ENCODE results near the gene MUC2.

Gene MUC2

DNA sequence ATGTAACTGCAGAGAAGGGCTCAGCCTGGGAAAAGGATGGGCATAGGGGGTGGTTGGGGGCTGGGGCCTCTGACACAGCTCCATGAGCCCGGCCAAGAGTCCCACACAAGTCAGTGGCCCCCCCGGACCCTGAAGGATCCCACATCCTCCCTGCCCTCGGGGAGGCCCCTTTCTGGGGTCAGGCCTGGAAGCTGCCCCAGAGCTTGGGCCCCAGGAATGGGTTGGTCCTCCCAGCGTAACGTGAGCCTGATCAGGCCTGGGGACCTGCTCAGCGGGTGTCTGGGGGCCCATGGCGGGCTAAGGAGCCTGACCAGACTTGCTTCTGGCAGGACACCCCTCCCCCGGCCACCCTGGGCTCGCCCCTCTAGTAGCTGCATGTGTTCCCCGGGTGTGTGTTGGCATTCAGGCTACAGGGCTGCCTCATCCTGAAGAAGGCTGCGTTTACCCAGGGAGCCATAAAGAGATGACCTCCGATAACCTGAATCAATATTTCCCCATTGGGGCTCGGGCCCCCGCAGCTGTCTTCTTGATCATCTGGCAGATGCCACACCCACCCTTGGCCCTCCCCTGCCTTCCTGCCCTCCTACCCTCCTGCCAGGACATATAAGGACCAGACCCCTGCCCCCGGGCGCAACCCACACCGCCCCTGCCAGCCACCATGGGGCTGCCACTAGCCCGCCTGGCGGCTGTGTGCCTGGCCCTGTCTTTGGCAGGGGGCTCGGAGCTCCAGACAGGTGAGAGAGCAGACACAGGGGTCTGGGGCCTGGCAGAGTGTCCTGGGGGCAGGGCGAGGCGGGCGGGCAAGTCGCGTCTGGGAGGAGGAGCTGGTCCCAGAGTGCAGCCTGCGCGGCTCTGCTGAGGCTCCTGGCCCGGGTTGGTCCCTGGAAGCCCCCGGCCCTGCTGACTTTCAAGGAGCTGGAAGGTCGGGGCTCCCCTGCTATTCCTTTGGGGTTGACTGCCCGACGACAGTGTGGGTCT lies at the start of gene MUC2:
Gene MUC2 (plus strand): TSS at position 631 of the 978 bp plus-strand sequence.
- no peak for DNase-seq

DNA sequence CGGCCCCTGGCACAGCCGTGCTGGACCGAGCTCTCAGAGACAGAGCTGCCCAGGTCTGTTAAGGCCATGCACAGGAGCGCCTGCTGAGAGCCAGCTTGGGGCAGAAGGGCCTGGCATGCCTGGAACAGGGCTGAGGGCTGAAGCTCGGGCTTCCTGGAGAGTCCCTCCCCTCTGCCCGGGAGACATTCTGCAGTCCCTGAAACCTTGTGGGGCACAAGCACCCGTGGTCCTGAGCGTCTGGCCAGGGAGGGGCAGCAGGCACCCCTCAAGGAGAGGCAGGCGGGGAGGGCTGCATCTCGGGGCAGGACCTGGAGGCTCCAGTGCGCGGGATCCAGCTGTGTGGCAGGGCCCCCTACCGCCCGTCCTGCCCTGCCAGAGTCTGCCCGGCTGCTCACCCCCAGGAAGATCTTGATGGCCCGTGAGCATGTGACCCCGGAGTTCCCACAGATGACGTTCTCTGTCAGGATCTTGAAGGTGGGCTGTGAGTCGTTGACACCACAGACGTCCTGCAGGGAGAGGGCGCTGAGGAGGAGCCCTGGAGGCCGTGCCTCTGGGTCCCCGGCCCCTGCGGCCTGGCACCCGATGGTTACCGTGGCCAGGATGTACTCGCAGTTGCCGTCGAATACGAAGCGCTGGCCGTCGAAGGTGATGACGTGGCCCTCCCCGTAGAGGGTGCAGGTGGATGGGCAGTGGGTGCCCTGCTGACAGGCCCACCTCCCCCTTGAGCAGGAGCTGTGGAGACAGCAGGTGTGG lies 49.1 kb upstream of the MUC2 start:
- DNase-seq, result no peak

DNA sequence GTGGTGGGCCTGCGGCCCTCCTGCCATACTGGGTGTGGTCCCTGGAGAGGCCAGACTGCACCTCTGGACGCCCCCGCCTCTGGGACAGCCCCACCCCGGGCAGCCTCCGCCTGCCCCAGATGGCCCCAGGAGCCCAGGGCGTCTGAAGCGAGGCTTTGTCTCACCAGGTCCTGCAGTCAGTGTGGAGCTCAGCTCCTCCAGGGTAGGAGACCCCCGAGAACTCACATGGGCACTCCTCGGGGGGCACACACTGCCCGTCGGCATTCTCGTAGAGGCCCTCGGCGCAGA lies 48.6 kb upstream of the MUC2 start:
- DNase-seq, result no peak

DNA sequence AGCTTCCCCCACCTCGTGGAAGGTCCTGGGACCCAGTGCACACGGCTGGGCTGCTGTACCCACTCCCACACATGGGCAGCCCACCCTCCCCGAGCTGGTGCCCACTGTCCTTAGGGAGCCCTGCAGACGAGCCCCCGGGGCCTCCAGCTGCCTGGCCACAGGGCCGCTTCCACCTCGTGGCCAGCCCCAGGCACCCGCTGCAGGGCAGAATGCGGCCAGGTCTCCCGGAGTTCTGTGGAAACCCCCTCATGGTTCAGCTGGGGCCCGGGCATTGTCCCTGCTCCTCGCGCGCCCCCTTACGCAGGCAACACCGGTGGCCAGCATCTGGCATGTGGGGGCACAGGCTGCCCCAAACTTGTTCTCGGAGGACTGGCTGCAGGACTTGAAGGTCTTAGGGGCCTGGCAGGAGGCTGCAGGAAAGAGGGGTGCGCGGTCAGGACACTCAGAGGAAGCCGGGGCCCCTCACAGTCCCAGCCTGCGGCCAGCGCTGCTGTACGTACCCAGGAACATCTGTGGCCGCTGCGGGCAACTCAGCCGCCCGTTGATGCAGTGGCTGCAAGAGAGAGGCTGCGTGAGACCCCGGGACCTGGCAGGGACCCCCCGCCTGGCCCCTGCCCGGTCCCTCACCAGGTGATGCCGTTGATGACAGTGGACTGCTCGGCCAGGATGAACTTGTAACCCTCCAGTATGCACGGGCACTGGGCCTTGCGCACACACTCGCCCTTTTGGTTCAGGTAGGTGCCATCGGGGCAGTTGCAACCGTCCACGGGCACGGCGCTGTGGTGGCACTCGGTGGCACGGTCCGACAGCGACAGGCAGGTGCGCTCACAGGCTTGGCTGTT lies 47.8 kb upstream of the MUC2 start:
- DNase-seq, result no peak

DNA sequence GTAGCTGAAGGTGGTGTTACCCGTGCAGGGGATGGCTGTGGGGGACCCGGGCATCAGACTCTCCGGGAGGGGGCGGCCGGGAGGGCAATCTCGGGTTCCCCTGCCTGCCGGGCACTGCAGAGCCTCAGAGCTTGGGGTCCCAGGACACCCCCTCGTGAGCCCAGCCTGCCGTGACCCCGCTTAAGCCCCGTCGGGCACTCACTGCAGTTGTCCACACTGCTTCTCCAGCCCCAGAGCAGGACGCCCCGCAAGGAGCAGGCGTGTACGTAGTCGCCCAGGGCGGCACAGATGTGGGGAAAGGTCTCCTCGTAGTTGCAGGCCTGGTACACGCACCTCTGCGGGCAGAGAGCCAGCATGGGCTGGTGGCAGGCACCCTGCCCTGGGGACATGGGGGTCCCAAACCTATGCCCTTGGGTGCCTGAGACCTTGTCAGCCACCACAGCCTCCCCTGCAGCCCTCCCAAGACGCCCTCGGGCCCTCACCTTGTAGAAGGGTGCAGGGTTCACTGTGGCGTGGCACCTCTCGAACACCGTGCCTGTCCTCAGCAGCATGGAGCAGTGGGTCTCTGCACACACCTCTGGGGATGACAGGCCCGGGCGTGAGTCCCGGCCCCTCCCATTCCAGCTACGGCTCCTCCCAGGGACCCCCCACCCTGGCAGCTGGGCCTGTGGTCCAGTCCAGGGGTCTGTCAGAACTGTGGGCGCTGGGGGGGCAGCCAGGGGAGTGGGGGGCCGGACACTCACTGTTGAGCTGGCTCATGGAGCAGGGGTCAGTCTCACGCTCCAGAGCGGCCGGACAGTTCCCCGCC lies 47.0 kb upstream of the MUC2 start:
- no peak for DNase-seq

DNA sequence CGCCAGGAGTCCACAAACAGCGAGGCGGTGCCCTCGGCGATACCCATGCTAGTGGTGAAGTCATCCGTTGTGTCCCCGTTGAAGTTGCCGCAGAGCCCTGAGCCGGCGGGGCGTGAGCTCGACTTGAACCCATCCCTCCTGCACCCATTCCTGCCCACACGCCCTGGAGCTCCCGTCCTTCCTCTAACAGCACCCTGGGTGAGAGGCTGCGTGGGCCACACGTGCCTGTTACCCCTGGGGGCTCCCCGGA lies 46.5 kb upstream of the MUC2 start:
- no peak for DNase-seq

DNA sequence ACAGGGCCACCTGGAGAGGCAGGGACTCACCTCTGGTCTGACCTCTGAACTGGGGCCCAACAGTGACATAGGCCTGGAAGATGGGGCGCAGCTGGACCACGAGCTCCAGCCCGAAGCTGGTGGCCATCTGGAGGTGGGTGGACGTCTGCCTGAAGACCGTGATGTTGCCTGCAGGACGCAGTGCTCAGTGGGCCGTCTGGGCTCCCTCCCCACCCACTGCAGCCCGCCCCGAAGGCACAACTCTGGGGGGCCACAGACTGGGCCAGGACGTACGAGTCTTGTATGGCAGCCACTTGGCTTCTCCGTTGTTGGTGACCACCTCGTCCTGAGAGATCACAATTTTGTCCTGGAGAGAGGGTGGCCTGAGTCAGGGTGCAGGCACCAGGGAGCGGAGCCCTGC lies 46.1 kb upstream of the MUC2 start:
- no peak for DNase-seq

DNA sequence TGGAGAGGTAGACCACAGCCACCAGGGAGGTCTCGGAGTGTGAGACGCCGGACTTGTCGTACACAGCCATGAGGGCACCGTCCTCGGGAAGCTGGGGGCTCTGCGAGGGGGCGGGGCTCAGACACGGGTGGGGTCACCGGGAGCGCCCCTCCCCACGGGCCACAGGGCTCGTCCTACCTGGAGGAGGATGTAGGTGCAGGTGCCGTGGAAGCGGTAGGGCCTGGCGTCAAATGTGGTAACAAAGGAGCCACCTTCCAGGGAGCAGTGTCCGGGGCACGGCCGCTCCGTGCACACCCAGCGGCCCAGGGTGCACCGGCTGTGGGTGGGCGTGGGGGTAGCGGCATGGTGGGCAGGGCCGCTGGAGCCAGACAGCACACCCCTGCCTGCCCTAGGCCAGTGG lies 45.6 kb upstream of the MUC2 start:
- DNase-seq, result no peak

DNA sequence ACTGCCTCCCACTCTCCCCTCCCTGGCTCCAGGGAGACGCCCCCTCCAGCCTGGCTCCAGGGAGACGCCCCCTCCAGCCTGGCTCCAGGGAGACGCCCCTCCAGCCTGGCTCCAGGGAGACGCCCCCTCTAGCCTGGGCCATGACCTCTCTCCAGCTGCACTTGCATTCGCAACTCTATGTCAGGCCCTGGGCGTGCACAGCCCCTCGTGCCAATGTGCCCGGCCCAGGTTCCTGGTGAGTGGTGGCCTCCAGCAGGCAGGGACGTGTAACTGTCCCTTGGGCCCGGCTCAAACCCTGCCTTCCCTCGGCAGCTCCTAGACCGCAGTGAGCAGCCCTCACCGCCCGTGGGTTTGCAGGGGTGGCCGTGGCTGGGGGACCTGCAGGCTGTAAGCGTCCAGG lies 45.0 kb upstream of the MUC2 start:
- no peak for DNase-seq

DNA sequence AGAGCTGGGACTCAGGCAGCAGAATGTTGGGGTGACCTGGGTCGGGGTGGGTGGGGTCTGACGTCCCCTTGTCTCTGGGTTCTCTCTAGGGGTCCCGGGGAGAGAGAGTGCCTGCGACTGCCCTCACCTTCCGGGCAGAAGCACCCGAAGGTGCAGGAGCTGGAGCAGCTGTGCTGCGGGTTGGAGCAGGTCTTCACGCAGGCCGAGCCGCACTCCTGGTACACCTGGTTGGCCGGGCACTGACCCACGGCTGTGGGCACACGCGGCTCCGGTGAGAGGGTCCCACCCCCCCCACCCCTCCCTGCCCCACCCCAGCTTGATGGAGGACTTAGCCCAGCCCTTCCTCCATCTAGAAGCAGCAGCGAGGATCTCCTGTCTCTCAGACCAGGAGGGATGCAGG lies 44.6 kb upstream of the MUC2 start:
- DNase-seq, result no peak

DNA sequence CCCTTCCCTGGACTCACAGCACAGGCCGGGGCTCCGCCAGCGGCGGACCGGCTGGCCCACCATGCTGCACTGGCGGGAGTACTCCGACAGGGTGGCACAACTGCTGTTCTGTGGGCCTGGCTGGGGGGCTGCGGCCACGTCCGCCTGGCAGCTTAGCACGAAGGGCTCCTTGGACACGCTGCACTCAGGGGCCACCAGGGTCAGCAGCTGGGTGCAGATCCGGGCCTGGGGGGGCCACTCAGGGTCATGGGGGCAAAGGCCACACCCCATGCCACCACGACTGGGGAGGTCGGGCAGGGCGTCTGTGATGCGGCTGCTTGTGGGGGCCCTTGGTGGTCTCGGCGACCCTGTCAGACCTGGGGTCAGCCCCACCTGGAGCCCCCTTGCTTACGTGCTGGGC lies 44.1 kb upstream of the MUC2 start:
- DNase-seq, result no peak

DNA sequence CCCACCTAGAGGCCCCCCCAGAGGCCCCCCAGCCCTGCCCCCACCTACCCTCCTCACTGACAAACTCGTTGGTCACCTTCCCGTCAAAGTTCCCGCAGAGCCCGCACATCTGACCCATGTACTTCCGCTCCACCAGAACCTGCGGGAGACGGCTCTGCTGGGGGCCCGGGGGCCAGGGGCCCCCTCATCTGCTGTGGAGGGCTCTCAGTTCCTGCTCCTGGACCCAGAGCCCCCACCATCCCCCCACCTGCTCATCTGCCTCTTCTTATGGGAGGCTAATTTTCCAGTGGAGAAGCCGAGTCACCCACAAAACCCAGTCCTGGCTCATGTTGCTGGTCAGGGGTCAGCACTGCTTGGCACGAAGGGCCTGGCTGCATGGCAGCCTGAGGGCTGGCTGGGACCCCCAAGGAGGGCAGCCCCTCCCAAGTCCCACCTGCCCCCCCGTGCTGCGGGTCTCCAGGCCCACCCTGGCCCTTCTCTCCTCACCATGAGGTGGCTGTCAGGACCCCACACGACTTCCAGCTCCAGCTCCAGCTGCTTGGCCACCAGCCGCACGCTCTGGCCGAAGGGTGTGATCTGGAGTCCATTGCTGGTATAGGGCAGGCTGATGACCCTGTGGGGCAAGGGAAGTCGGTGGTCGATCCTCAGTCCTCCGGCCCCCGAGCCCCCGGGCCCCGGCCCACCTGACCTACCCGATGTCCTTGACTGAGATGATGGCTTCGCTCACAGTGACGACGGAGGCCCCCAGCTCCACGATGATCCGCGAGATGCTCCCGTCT lies 43.4 kb upstream of the MUC2 start:
- DNase-seq, result no peak

DNA sequence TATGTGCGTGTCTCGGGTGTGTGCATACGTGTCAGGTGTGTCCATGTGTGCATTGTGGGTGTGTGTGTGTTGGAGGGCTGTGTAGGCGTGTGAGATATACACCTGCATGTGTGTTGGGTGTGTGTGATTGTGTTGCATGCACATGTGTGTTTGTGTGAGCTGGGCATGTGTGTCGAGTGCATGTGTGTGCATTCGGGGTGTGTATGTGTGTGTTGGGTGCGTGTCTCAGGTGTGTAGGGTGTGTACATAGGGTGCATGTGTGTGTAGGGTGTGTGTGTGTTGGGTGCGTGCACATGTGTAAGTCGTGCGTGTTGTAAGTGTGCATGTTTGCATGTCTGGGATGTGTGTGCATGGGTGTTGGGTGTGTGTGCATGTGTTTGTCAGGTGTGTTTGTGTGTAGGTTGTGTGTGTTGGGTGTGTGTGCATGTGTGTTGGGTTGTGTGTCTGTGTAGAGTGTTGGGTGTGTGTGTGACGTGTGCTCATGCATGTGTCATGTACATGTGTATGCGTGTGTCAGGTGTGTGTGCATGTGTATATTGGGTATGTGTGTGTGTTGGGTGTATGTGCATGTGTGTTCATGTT lies 42.3 kb upstream of the MUC2 start:
- no peak for DNase-seq

DNA sequence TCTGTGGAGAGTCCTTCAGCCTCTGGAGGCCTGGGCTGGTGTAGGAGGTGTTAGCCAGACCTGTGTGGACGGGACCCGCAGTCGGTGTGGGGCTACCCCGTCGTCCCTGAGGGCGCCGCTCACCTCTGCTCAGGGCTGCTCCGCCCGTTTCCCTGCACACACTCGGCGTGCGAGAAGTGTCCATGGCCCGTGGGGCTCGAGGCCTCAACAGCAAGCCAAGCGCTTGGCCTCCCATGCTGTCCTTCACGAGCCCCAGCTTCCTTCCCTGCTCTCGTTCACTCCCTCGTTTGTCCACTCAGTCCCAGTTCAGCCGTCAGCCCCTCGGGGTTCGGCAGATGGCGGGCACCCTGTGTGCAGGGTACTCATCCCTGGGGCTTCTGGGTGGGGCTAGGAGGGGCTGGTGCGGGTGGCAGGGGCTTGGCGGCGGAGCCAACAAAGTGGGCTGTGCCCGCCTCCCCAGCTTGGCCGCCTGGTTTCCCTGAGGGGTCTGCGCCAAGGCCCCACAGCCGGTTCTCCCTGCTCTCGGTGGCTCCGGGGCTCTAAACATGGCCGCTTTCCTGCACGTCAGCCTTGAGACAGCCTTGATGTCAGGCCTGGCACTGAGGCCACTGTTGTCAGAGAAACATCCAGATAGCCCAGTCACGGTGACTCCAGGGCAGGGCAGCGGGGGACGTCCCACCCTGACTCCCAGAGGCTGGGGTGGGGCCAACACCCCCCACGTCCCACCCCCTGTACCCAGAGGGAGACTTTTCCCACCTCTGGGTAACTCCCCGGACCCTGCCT lies 41.5 kb upstream of the MUC2 start:
- DNase-seq, result no peak

DNA sequence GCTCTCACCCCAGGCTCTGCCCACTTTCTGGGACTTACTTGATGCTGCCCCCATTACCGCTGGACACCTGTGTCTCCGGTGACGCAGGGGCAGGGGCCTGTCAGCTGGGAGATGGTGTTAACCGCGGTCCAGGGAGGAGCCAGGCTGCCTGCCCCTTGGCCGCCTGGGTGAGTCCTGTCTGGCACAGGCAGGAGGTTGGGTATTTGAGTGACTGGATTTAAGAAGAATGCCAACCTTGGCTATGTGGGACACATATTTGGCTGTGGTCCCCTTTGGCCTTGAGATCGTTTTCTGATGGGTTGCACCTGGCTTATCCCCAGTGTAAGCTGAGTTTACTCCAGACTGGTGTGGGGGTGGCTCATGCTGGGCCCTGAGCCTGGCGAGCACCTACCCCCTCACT lies 40.7 kb upstream of the MUC2 start:
- DNase-seq, result no peak

DNA sequence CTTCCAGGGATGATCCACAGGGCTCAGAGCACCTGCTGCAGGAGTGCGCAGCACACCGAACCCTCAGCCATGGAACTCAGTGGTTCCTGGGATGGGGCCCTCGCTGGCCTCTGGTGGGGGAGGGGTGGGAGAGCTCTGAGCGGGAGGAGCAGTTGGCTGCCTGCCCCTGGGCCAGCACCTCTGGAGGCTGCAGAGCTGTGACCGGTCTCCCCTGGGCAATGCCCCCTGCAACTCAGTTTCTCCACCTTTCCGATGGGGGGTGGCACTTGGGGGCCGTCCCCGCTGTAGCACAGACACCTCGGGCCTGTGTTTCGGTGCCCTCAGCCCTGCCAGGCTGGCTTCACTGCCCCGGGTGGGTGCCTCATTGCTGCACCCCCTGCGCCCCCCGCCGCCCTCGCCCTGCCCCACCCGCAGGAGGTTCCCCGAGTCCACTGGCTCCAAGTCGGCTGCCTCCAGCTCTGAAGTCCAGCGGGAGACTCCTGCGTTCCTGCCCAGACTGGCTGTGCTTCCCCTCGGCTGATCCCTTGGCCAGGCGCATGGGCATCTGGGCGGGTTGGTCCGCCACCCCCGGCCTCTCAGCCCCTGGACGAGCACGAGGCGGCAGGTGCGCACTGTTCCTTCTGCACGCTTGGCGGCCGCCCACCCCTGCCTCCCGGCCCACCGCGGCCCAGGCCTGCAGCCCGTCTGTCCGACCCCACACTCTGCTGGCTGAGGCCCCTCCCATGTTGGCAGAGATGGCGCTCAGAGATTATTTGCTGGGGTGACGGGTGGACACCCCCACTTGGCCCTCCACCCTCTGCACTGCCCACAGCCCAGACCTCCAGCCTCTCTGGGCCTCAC lies 40.0 kb upstream of the MUC2 start:
- no peak for DNase-seq

DNA sequence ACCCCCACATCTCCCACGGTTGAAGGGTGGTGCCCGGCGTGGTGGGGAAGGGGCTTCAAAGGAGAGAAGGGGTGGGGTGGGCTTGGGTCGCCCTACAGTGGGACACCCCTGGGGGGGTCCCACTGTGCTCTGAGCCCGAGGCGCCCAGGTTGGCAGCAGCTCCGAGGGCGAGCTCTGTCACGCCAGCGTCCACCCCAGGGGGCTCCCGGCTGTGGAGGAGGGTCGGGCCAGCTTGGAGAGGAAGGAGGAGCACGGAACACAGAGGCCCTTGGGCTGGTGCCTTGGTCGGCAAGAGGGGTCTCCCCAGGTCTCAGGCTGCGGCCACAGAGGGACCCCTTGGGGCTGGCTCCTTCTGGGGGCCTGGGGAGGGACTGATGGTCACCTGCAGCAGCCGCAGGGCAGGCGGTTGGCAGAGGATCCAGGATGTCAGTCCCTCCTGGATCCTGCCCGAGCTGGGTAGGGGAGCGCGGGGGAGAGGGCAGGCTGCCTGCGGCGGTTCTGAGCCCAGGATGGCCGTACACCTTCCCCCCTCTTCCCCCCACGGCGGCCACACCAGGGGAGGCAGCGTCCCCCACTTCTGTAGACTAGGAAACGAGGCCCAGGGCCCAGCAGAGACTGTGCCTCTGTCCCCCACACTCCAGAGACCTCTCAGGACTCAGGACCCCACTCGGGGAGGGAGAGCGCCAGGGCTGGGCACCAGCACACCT lies 38.9 kb upstream of the MUC2 start:
- no peak for DNase-seq

DNA sequence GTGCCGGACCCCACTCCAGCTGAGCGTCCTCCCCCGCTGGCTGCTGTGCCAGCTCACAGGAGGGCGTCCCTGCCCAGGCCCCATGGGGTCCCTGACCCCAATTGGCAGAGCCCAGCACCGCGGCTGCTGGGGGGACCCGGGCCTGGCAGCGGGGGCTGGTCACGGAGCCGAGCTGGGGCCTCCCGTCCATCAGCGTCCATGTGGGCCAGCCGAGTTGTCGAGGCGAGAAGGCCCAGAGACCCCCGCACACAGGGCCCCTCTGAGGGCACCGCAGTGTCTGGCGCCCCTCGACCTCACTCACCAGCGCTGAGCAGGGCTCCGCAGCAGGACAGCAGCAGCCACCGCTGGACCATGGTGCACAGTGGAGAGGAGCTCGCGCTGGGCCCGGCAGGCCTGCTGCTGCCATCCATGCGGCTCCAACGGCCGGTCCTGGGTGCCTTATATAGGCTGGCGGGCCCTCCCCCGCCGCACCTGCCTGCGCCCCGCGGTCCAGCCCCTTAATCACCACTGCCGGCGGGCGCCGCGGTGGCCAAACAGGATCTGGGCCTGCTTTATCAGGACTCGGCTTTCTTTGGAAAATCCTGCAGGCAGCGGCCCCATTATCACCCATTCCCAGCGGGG lies 38.3 kb upstream of the MUC2 start, which contains the start of gene MUC6:
Gene MUC6 (minus strand): TSS at position 416 of the 621 bp plus-strand sequence. CDS start 63 bp downstream, at position 353.
- DNase-seq, result no peak

DNA sequence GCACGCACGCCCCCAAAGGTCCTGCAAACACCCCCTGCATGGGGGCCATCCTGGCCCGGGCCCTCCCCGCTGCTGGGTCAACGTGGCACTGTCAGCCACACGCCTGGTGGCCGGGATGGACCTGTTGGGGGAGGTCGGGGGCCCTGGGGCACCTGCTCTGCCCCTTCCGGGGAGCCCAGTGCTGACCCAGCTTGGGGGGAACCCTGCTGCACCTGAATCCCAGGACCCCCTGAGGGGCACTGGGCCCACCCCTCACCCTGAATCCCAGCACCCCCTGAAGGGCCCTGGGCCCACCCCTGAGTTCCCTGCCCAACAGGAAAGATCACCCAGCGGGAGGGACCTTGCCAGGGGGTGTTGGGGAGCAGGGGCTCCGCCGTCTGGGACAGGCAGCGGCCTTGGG lies 37.7 kb upstream of the MUC2 start:
- DNase-seq, result no peak

Measured in DMS153 (cell line).